GM12864 (cell line): ENCODE measurements around the gene TMEM248.
"Not testable (repeated sequence)": the region's sequence is repeated elsewhere in the genome, so short reads cannot be mapped to it uniquely, and the experiment has no call there.

ENCODE experiments used
- DNase-seq: peaks from one replicate; pipeline ENCODE4 v3.0.0-alpha.2; 2011; ENCODE audit warnings: low read depth
- H3K4me3 ChIP-seq: 2 replicates; pipeline ENCODE4 v1.5.1; 2011; ENCODE audit warnings: mild to moderate bottlenecking, low read depth, low read length, control low read depth
- TF ChIP-seq, protein P1 (sequence below): IDR thresholded peaks from 2 replicates; pipeline ENCODE4 v1.5.1; 2011; ENCODE audit warnings: low read depth, mild to moderate bottlenecking, moderate library complexity, low read length, control low read depth, inconsistent platforms; ENCODE audit errors: missing control alignments

TMEM248 gene

GRCh38 chr7:66903360-66904062 lies 17.5 kb upstream of the TMEM248 start:
- TF ChIP-seq, protein P1, sequence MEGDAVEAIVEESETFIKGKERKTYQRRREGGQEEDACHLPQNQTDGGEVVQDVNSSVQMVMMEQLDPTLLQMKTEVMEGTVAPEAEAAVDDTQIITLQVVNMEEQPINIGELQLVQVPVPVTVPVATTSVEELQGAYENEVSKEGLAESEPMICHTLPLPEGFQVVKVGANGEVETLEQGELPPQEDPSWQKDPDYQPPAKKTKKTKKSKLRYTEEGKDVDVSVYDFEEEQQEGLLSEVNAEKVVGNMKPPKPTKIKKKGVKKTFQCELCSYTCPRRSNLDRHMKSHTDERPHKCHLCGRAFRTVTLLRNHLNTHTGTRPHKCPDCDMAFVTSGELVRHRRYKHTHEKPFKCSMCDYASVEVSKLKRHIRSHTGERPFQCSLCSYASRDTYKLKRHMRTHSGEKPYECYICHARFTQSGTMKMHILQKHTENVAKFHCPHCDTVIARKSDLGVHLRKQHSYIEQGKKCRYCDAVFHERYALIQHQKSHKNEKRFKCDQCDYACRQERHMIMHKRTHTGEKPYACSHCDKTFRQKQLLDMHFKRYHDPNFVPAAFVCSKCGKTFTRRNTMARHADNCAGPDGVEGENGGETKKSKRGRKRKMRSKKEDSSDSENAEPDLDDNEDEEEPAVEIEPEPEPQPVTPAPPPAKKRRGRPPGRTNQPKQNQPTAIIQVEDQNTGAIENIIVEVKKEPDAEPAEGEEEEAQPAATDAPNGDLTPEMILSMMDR = no peak
- no peak overlapping the region for H3K4me3 ChIP-seq
- DNase-seq = no peak

DNA sequence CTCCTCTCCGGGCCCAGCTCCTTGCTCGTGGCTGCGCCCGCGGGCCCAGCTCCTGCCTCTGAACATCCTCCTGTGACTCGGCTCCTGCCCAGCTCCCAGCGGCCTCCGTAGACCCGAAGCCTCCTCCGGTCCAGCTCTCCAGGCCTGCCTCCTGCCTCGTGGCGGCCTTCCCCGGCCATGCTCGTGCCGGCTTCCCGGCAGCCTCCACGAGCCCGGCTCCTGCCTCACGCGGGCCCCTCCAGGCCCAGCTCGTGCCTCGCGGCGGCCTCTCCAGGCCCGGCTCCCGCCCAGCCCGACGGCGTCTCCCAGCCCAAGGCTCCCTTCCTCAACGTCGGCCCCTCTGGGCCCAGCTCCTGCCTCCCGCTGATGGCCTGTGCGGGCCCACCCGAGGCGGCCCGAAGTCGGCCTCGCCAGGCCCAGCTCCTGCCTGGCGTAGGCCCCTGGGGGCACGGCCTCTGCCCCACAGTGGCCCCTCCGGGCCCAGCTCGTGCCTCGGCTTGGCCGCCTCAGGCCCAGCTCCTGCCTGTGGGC lies 16.9 kb upstream of the TMEM248 start:
- TF ChIP-seq, protein P1 = no peak
- DNase-seq = no peak
- no peak overlapping the region for H3K4me3 ChIP-seq

DNA sequence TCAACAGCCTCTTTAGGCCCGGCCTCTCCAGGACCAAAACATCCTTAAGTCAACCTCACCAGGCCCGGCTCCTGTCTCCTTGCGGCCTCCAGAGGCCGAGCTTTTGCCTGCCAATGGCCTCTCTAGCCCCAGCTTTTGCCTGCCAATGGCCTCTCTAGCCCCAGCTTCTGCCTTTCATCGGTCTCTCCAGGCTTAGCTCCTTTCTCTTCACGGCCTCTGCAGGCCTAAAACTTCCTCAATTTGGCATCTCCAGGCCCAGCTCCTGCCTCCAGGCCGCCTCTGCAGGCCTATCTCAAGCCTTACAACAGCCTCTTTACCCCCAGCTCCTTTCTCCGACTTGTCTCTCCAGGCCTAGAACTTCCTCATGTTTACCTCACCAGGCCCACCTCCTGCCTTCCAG lies 15.7 kb upstream of the TMEM248 start:
- no peak overlapping the region for H3K4me3 ChIP-seq
- no peak for DNase-seq
- TF ChIP-seq, protein P1 = no peak

DNA sequence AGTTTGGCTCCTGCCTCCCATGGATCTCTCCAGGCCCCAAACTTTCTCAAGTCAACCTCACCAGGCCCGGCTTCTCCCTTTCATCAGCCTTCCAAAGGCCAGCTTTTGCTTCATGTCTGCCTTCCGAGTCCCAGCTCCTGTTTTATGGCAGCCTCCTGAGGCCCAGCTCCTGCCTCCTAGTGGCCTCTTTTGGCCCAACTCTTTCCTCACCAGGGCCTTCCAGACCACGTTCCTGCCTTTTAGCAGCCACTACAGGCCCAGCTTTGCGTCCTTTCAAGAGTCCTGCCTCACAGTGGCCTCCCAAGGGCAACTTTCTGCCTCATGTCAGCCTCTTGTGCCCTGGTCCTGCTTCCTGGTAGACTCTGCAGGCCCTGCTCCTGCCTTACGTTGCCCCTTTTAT lies 15.3 kb upstream of the TMEM248 start:
- TF ChIP-seq, protein P1 = peak; percentile 43
- DNase-seq = no peak
- H3K4me3 ChIP-seq = no peak overlapping the region

DNA sequence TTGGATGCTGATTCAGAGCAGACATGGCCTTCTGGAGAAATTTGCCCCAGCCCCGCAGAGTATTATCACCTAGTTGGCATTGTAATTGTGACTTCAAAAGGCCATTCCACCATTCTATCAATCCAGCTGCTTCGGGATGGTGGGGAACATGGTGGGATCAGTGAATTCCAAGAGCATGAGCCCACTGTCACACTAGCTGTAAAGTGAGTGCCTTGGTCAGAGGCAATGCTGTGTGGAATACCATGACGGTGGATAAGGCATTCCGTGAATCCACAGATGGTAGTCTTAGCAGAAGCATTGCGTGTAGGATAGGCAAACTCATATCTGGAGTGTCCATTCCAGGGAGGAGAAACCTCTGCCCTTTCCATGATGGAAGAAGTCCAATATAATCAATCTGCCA lies 13.3 kb upstream of the TMEM248 start:
- TF ChIP-seq, protein P1 = no peak
- no peak overlapping the region for H3K4me3 ChIP-seq
- DNase-seq = no peak

- not testable (repeated sequence) for DNase-seq, H3K4me3 ChIP-seq
Measured at GRCh38 chr7:66908598-66908997, 12.4 kb upstream of the TMEM248 start.

GRCh38 chr7:66910789-66911188 lies 10.2 kb upstream of the TMEM248 start:
- no peak for DNase-seq
- TF ChIP-seq, protein P1 = no peak
- H3K4me3 ChIP-seq = no peak overlapping the region

DNA sequence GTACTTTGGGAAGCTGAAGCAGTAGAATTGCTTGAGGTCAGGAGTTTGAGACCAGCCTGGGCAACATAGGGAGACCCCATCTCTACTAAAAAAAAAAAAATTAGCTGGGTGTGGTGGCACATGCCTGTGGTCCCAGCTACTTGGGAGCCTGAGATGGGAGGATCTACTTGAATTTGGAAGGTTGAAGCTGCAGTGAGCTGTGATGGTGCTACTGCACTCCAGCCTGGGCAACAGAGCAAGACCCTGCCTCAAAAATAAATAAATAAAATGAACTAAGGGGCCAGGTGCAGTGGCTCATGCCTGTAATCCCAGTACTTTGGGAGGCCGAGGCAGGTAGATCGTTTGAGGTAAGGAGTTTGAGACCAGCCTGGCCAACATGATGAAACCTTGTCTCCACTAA lies 9.8 kb upstream of the TMEM248 start:
- DNase-seq = not testable (repeated sequence)

More for the DNA sequence above, 9.8 kb upstream of the TMEM248 start:
- not testable (repeated sequence) for H3K4me3 ChIP-seq
